SU-DHL-6 (cell line): ENCODE results near the gene CCL7.

Experiments
- H2AFZ ChIP-seq: fragments of 200-600 bp; sonication (generic); 2 replicates; pipeline ENCODE4 v1.6.1; 2014; ENCODE audit warnings: low read depth, mild to moderate bottlenecking, moderate library complexity, mixed read lengths, antibody characterized with exemption, low read length; ENCODE audit not compliant: severe bottlenecking
- H3F3A ChIP-seq: fragments of 200-600 bp; shearing (Covaris generic); 2 replicates; pipeline ENCODE4 v1.6.0; 2016; ENCODE audit warnings: antibody characterized with exemption, mild to moderate bottlenecking; ENCODE audit not compliant: insufficient read depth
- H3K27ac ChIP-seq: fragments of 200-600 bp; sonication (generic); 2 replicates; pipeline ENCODE4 v1.5.1; 2016; ENCODE audit warnings: low read depth, mild to moderate bottlenecking, low read length, moderate library complexity, mixed read lengths
- H3K27me3 ChIP-seq: fragments of 200-600 bp; sonication (generic), shearing (Covaris generic); 2 replicates; pipeline ENCODE4 v1.6.0; 2014; ENCODE audit warnings: mild to moderate bottlenecking, low read length
- H3K36me3 ChIP-seq: fragments of 200-600 bp; sonication (generic); 2 replicates; pipeline ENCODE4 v1.6.1; 2014; ENCODE audit warnings: mild to moderate bottlenecking, low read length, mixed read lengths
- H3K4me2 ChIP-seq: fragments of 300-600, 200-600 bp; shearing (Covaris generic), sonication (generic); 2 replicates; pipeline ENCODE4 v1.6.0; 2014; ENCODE audit warnings: low read length, low read depth, mild to moderate bottlenecking; ENCODE audit not compliant: poor library complexity, severe bottlenecking
- H3K4me3 ChIP-seq: fragments of 200-600 bp; sonication (generic); 2 replicates; pipeline ENCODE4 v1.5.1; 2014; ENCODE audit warnings: antibody characterized with exemption, low read length, mild to moderate bottlenecking, mixed read lengths; ENCODE audit not compliant: insufficient read depth, poor library complexity, severe bottlenecking
- H3K79me2 ChIP-seq: fragments of 200-600 bp; sonication (generic); 2 replicates; pipeline ENCODE4 v1.6.1; 2014; ENCODE audit warnings: mild to moderate bottlenecking, low read length, moderate library complexity; ENCODE audit not compliant: insufficient read depth
- H3K9ac ChIP-seq: fragments of 200-600 bp; sonication (generic); 2 replicates; pipeline ENCODE4 v1.7.0; 2014; ENCODE audit warnings: mild to moderate bottlenecking, low read length
- H3K9me2 ChIP-seq: fragments of 200-600 bp; sonication (generic); replicated peaks from 2 replicates; pipeline ENCODE4 v1.6.1; 2014; ENCODE audit warnings: low read length; ENCODE audit not compliant: insufficient read depth
- H3K9me3 ChIP-seq: fragments of 200-600 bp; sonication (generic); 2 replicates; pipeline ENCODE4 v1.6.1; 2014; ENCODE audit warnings: low read length, mixed read lengths; ENCODE audit not compliant: insufficient read depth
- H4K20me1 ChIP-seq: fragments of 200-600 bp; sonication (generic); 2 replicates; pipeline ENCODE4 v1.6.1; 2014; ENCODE audit warnings: low read depth, mild to moderate bottlenecking, antibody characterized with exemption, low read length, moderate library complexity, mixed read lengths
- EZH2phosphoT487 ChIP-seq: fragments of 200-600 bp; sonication (generic), shearing (Covaris generic); conservative IDR thresholded peaks from 2 replicates; pipeline ENCODE4 v1.6.1; 2018; ENCODE audit warnings: mild to moderate bottlenecking, antibody characterized with exemption, low read length, moderate library complexity, mixed read lengths
- TF ChIP-seq, protein P1 (sequence below): fragments of 200-600 bp; sonication (generic); IDR thresholded peaks from one replicate; pipeline ENCODE4 v1.5.1; 2017; ENCODE audit warnings: antibody characterized with exemption, mild to moderate bottlenecking, low read length, moderate library complexity; ENCODE audit not compliant: insufficient read depth, poor library complexity, severe bottlenecking

Gene CCL7

DNA sequence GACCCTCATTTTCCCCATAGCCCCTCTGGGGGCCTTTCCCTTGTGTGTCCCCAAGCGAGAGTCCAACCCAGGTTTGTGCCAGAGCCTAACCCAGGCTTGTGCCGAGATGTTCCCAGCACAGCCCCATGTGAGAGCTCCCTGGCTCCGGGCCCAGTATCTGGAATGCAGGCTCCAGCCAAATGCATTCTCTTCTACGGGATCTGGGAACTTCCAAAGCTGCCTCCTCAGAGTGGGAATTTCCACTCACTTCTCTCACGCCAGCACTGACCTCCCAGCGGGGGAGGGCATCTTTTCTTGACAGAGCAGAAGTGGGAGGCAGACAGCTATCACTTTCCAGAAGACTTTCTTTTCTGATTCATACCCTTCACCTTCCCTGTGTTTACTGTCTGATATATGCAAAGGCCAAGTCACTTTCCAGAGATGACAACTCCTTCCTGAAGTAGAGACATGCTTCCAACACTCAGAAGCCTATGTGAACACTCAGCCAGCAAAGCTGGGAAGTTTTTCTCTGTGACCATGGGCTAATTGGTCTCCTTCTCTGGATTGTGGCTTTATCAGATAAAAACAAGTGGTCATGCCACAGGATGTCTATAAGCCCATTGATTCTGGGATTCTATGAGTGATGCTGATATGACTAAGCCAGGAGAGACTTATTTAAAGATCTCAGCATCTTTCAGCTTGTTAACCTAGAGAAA, 17.4 kb upstream of the CCL7 start:
- H3K27ac ChIP-seq: no peak overlapping the region
- no peak overlapping the region for H2AFZ ChIP-seq
- no peaks in the 10 kb centered on the region for H3K79me2 ChIP-seq
- H3K36me3 ChIP-seq: no peaks in the 10 kb centered on the region
- H3K27me3 ChIP-seq: no peaks in the 10 kb centered on the region
- H3F3A ChIP-seq: no peaks in the 10 kb centered on the region
- no peak for TF ChIP-seq EZH2phosphoT487
- H3K4me3 ChIP-seq: no peak overlapping the region
- no peaks in the 10 kb centered on the region for H4K20me1 ChIP-seq
- H3K9me3 ChIP-seq: no peaks in the 10 kb centered on the region
- H3K4me2 ChIP-seq: no peak overlapping the region
- no peak overlapping the region for H3K9ac ChIP-seq
- H3K9me2 ChIP-seq: no peaks in the 10 kb centered on the region

DNA sequence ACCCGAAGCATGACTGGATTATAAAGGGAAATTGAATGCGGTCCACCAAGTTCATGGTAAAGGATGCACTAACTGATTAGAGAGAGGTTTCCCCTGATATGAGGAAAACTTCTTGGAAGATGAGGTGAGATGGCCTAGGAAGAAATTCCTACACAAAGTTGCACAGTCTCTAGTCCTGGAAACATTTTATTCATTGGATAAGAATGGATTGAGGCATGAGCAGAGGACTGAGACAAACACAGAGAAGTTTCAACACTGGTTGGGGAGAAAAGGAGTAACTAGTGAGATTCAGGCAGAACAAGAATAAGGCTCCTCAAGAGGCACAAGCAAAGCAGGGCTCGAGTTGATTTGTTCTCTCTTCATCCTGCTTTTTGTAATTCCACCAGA, 16.9 kb upstream of the CCL7 start:
- H2AFZ ChIP-seq: no peak overlapping the region
- no peak overlapping the region for H3K4me3 ChIP-seq

DNA sequence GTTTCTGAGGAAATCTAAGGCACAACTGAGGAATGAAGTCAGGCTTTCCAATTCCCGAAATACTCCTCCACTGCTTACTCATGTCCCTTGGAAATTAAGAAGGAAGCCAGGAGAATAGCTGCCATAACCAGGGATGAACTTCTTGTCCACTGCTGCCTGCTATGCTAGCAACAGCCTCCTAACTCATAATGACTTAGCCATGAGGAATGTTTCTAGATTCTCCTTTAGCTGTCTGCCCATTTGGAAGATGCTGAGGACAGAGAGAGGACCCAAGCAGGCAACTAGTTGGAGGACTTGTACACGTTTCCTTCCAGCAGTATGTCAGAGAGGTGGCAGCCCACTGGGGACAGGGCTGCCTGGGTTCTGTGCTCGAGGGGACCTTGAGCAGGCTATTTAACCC, 15.9 kb upstream of the CCL7 start:
- Histone ChIP-seq H3K27me3 (no peaks in the 10 kb centered on the region), H3K9ac (no peak overlapping the region), H4K20me1 (no peaks in the 10 kb centered on the region), H3K27ac (no peak overlapping the region), H3K79me2 (no peaks in the 10 kb centered on the region), H3K9me2 (no peaks in the 10 kb centered on the region), H3F3A (no peaks in the 10 kb centered on the region), H2AFZ (no peak overlapping the region), H3K36me3 (no peaks in the 10 kb centered on the region), H3K4me3 (no peak overlapping the region), H3K4me2 (no peak overlapping the region), H3K9me3 (no peaks in the 10 kb centered on the region)
- TF ChIP-seq EZH2phosphoT487: no peak
- TF ChIP-seq, protein P1, sequence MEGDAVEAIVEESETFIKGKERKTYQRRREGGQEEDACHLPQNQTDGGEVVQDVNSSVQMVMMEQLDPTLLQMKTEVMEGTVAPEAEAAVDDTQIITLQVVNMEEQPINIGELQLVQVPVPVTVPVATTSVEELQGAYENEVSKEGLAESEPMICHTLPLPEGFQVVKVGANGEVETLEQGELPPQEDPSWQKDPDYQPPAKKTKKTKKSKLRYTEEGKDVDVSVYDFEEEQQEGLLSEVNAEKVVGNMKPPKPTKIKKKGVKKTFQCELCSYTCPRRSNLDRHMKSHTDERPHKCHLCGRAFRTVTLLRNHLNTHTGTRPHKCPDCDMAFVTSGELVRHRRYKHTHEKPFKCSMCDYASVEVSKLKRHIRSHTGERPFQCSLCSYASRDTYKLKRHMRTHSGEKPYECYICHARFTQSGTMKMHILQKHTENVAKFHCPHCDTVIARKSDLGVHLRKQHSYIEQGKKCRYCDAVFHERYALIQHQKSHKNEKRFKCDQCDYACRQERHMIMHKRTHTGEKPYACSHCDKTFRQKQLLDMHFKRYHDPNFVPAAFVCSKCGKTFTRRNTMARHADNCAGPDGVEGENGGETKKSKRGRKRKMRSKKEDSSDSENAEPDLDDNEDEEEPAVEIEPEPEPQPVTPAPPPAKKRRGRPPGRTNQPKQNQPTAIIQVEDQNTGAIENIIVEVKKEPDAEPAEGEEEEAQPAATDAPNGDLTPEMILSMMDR: no peak

More for the DNA sequence above, 16.9 kb upstream of the CCL7 start:
- Histone ChIP-seq H3K9me3 (no peaks in the 10 kb centered on the region), H3K36me3 (no peaks in the 10 kb centered on the region), H3K79me2 (no peaks in the 10 kb centered on the region), H3F3A (no peaks in the 10 kb centered on the region), H3K27ac (no peak overlapping the region), H3K9ac (no peak overlapping the region), H3K4me2 (no peak overlapping the region), H4K20me1 (no peaks in the 10 kb centered on the region), H3K27me3 (no peaks in the 10 kb centered on the region), H3K9me2 (no peaks in the 10 kb centered on the region)
- TF ChIP-seq EZH2phosphoT487: no peak
- TF ChIP-seq, protein P1: no peak

DNA sequence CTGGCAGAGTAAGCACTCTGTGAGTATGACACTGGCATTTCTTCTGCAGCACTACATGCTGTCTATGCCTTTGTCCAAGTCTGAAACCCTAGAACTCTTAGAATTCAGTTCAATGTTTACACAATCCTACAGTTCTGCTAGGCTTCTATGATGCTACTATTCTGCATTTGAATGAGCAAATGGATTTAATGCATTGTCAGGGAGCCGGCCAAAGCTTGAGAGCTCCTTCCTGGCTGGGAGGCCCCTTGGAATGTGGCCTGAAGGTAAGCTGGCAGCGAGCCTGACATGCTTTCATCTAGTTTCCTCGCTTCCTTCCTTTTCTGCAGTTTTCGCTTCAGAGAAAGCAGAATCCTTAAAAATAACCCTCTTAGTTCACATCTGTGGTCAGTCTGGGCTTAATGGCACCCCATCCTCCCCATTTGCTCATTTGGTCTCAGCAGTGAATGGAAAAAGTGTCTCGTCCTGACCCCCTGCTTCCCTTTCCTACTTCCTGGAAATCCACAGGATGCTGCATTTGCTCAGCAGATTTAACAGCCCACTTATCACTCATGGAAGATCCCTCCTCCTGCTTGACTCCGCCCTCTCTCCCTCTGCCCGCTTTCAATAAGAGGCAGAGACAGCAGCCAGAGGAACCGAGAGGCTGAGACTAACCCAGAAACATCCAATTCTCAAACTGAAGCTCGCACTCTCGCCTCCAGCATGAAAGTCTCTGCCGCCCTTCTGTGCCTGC, 15.2 kb upstream of the CCL7 start, which contains the start of gene CCL2:
TSS of gene CCL2 (plus strand) at position 635 of the 730 bp plus-strand sequence. CDS start at position 700, 65 bp downstream.
- TF ChIP-seq, protein P1: no peak
- no peak for TF ChIP-seq EZH2phosphoT487
- H3K4me3 ChIP-seq: no peak within 1 kb of the TSS
- H3K9me3 ChIP-seq: no peaks in the 10 kb centered on the region
- no peak within 1 kb of the TSS for H2AFZ ChIP-seq
- no peaks in the 10 kb centered on the region for H4K20me1 ChIP-seq
- H3F3A ChIP-seq: no peaks in the 10 kb centered on the region
- no peaks in the 10 kb centered on the region for H3K9me2 ChIP-seq
- no peaks in the 10 kb centered on the region for H3K36me3 ChIP-seq
- H3K27me3 ChIP-seq: no peaks in the 10 kb centered on the region
- no peak within 1 kb of the TSS for H3K4me2 ChIP-seq
- no peak within 1 kb of the TSS for H3K27ac ChIP-seq
- H3K79me2 ChIP-seq: no peaks in the 10 kb centered on the region
- H3K9ac ChIP-seq: no peak within 1 kb of the TSS
